ENCODE measurements around the gene EARS2.
A peak's percentile ranks its signal among the peaks of the same experiment; 100 is the strongest.
"Not testable (repeated sequence)": the region's sequence is repeated elsewhere in the genome, so short reads cannot be mapped to it uniquely, and the experiment has no call there.

The EARS2 gene

GRCh38 chr16:23557779-23558702 lies 891 bp upstream of the EARS2 start:
- no peak for TF ChIP-seq POLR2A (IDR thresholded peaks at IDR 0.05; ENCODE audit: low read depth, low read length)
- DNase-seq (ENCODE audit: insufficient read length, low spot score), result peak; percentile 25
- FAIRE-seq, result no peak

GRCh38 chr16:23554536-23554935 lies 2.6 kb downstream of the EARS2 start:
- no peak for DNase-seq (ENCODE audit: insufficient read length, low spot score)
- no peak for FAIRE-seq
- TF ChIP-seq POLR2A (IDR thresholded peaks at IDR 0.05; ENCODE audit: low read depth, low read length), result no peak

- DNase-seq (ENCODE audit: insufficient read length, low spot score) (no peak), FAIRE-seq (no peak)
- TF ChIP-seq POLR2A (IDR thresholded peaks at IDR 0.05; ENCODE audit: low read depth, low read length), result no peak
Measured at GRCh38 chr16:23552161-23552560, 5.0 kb downstream of the EARS2 start.

- no peak for TF ChIP-seq POLR2A (IDR thresholded peaks at IDR 0.05; ENCODE audit: low read depth, low read length)
- DNase-seq (ENCODE audit: insufficient read length, low spot score) (no peak), FAIRE-seq (no peak)
Measured at GRCh38 chr16:23549938-23550337, 7.2 kb downstream of the EARS2 start.

GRCh38 chr16:23544436-23544835 lies 12.7 kb downstream of the EARS2 start:
- no peak for FAIRE-seq
- DNase-seq (ENCODE audit: insufficient read length, low spot score), result no peak
- TF ChIP-seq POLR2A (IDR thresholded peaks at IDR 0.05; ENCODE audit: low read depth, low read length), result no peak

GRCh38 chr16:23540817-23541178 lies 16.4 kb downstream of the EARS2 start:
- not testable (repeated sequence) for FAIRE-seq; DNase-seq (ENCODE audit: insufficient read length, low spot score)

- TF ChIP-seq POLR2A (IDR thresholded peaks at IDR 0.05; ENCODE audit: low read depth, low read length), result no peak
- FAIRE-seq (no peak), DNase-seq (ENCODE audit: insufficient read length, low spot score) (no peak)
Measured at GRCh38 chr16:23539984-23540816, 16.9 kb downstream of the EARS2 start.

- TF ChIP-seq POLR2A (IDR thresholded peaks at IDR 0.05; ENCODE audit: low read depth, low read length), result no peak
- FAIRE-seq (no peak), DNase-seq (ENCODE audit: insufficient read length, low spot score) (no peak)
Measured at GRCh38 chr16:23538919-23539278, 18.3 kb downstream of the EARS2 start.

GRCh38 chr16:23537390-23537789 lies 19.8 kb downstream of the EARS2 start:
- no peak for TF ChIP-seq POLR2A (IDR thresholded peaks at IDR 0.05; ENCODE audit: low read depth, low read length)
- FAIRE-seq (no peak), DNase-seq (ENCODE audit: insufficient read length, low spot score) (no peak)

GRCh38 chr16:23535901-23536300 lies 21.2 kb downstream of the EARS2 start:
- no peak for DNase-seq (ENCODE audit: insufficient read length, low spot score)
- no peak for FAIRE-seq
- no peak for TF ChIP-seq POLR2A (IDR thresholded peaks at IDR 0.05; ENCODE audit: low read depth, low read length)

- FAIRE-seq, result no peak
- no peak for DNase-seq (ENCODE audit: insufficient read length, low spot score)
- no peak for TF ChIP-seq POLR2A (IDR thresholded peaks at IDR 0.05; ENCODE audit: low read depth, low read length)
Measured at GRCh38 chr16:23534868-23535860, 22.0 kb downstream of the EARS2 start.

- no peak for TF ChIP-seq POLR2A (IDR thresholded peaks at IDR 0.05; ENCODE audit: low read depth, low read length)
- FAIRE-seq, result no peak
- no peak for DNase-seq (ENCODE audit: insufficient read length, low spot score)
Measured at GRCh38 chr16:23532448-23532847, 24.7 kb downstream of the EARS2 start.

GRCh38 chr16:23530062-23530461 lies 27.1 kb downstream of the EARS2 start:
- FAIRE-seq (no peak), DNase-seq (ENCODE audit: insufficient read length, low spot score) (no peak)
- no peak for TF ChIP-seq POLR2A (IDR thresholded peaks at IDR 0.05; ENCODE audit: low read depth, low read length)

All from H54 (cell line).